ENCODE data around the gene ANKS3. TPM values are rescaled to one million over a fixed set of nuclear protein-coding genes. Genes with fewer than 3 reads are reported as not detected.

The ANKS3 gene
- total RNA-seq, 4 donors from 2014 or later, result 29.3 to 58.8 (median 51.8) TPM

- H3K27ac ChIP-seq, result no peak overlapping the region
- no peaks in the 10 kb centered on the region for H3K9me3 ChIP-seq
- 86 to 93% methylated on average over 8 to 16 of the region's 16 CpGs for WGBS, 2 donors
- H3K36me3 ChIP-seq, result peaks cover 4 to 56% (median 12%) of the 10 kb centered on the region in 3 donors
- no peak for TF ChIP-seq POLR2A (IDR thresholded peaks at IDR 0.05)
- TF ChIP-seq EP300 (IDR thresholded peaks at IDR 0.05), result no peak
- TF ChIP-seq CTCF (IDR thresholded peaks at IDR 0.05), result no peak
- DNase-seq (ENCODE audit: low spot score in 2 of 2), result no peak
- H3K4me3 ChIP-seq, result no peak overlapping the region
- H3K4me1 ChIP-seq, result peaks cover 0 to 12% (median 4%) of the 10 kb centered on the region in 4 donors
- no peaks in the 10 kb centered on the region for H3K27me3 ChIP-seq
Observed at GRCh38 chr16:4748682-4749411, 14.8 kb upstream of the ANKS3 start.

- WGBS, 2 donors, result 70 to 76% methylated on average over 14 of the region's 14 CpGs
- H3K4me3 ChIP-seq, result no peak overlapping the region
- H3K27ac ChIP-seq, result no peak overlapping the region
- no peak for TF ChIP-seq EP300 (IDR thresholded peaks at IDR 0.05)
- no peak for TF ChIP-seq CTCF (IDR thresholded peaks at IDR 0.05)
- no peak for TF ChIP-seq POLR2A (IDR thresholded peaks at IDR 0.05)
- no peaks in the 10 kb centered on the region for H3K9me3 ChIP-seq
- peaks cover 4 to 48% (median 12%) of the 10 kb centered on the region in 3 donors for H3K36me3 ChIP-seq
- peaks cover 0 to 18% (median 6%) of the 10 kb centered on the region in 4 donors for H3K4me1 ChIP-seq
- H3K27me3 ChIP-seq, result no peaks in the 10 kb centered on the region
- DNase-seq (ENCODE audit: low spot score in 2 of 2), result no peak
Observed at GRCh38 chr16:4747906-4748681, 14.0 kb upstream of the ANKS3 start.

- H3K27me3 ChIP-seq, result no peaks in the 10 kb centered on the region
- TF ChIP-seq POLR2A (IDR thresholded peaks at IDR 0.05) (no peak), CTCF (IDR thresholded peaks at IDR 0.05) (no peak), EP300 (IDR thresholded peaks at IDR 0.05) (no peak)
- 53 to 66% methylated on average over 9 to 13 of the region's 15 CpGs for WGBS, 2 donors
- H3K9me3 ChIP-seq, result no peaks in the 10 kb centered on the region
- no peak for DNase-seq (ENCODE audit: low spot score in 2 of 2)
- H3K4me1 ChIP-seq, result peaks cover 0 to 22% (median 8%) of the 10 kb centered on the region in 4 donors
- H3K4me3 ChIP-seq, result no peak overlapping the region
- H3K27ac ChIP-seq, result peak overlapping the region in 2 of 4 donors; percentile 26 to 47
- peaks cover 0 to 38% (median 7%) of the 10 kb centered on the region in 3 donors for H3K36me3 ChIP-seq
Observed at GRCh38 chr16:4746991-4747574, 13.0 kb upstream of the ANKS3 start.

GRCh38 chr16:4746215-4746614, 12.1 kb upstream of the ANKS3 start:
- no peaks in the 10 kb centered on the region for H3K27me3 ChIP-seq
- peaks cover 0 to 30% (median 5%) of the 10 kb centered on the region in 3 donors for H3K36me3 ChIP-seq
- peaks cover 0 to 22% (median 8%) of the 10 kb centered on the region in 4 donors for H3K4me1 ChIP-seq
- no peak for DNase-seq (ENCODE audit: low spot score in 2 of 2)
- WGBS, 2 donors, result 66 to 73% methylated on average over 7 to 8 of the region's 8 CpGs
- H3K9me3 ChIP-seq, result no peaks in the 10 kb centered on the region
- H3K27ac ChIP-seq, result no peak overlapping the region
- TF ChIP-seq CTCF (IDR thresholded peaks at IDR 0.05), result no peak
- TF ChIP-seq POLR2A (IDR thresholded peaks at IDR 0.05), result no peak
- TF ChIP-seq EP300 (IDR thresholded peaks at IDR 0.05), result no peak
- H3K4me3 ChIP-seq, result no peak overlapping the region

- WGBS, 2 donors, result 86 to 87% methylated on average over 3 of the region's 3 CpGs
- TF ChIP-seq POLR2A (IDR thresholded peaks at IDR 0.05) (no peak), CTCF (IDR thresholded peaks at IDR 0.05) (no peak), EP300 (IDR thresholded peaks at IDR 0.05) (no peak)
- no peaks in the 10 kb centered on the region for H3K9me3 ChIP-seq
Observed at GRCh38 chr16:4745274-4745569, 11.2 kb upstream of the ANKS3 start.

More at GRCh38 chr16:4745274-4745569, 11.2 kb upstream of the ANKS3 start:
- Histone ChIP-seq H3K27me3 (no peaks in the 10 kb centered on the region), H3K4me3 (no peak overlapping the region), H3K36me3 (peaks cover 0 to 20% (median 0%) of the 10 kb centered on the region in 3 donors), H3K27ac (no peak overlapping the region), H3K4me1 (peaks cover 0 to 22% (median 8%) of the 10 kb centered on the region in 4 donors)
- DNase-seq (ENCODE audit: low spot score in 2 of 2), result no peak
